IPS-15b (cell line): ENCODE results near the gene DNAI1.

Experiments used
- H3K27me3 ChIP-seq: one replicate; pipeline ENCODE4 v1.6.1; 2013; ENCODE audit warnings: low read length; ENCODE audit not compliant: control insufficient read depth, insufficient read depth
- H3K36me3 ChIP-seq: one replicate; pipeline ENCODE4 v1.6.1; 2013; ENCODE audit warnings: low read length; ENCODE audit not compliant: control insufficient read depth, insufficient read depth
- H3K4me1 ChIP-seq: one replicate; pipeline ENCODE4 v1.6.1; 2013; ENCODE audit warnings: mild to moderate bottlenecking, low read length; ENCODE audit not compliant: control insufficient read depth, insufficient read depth
- H3K4me3 ChIP-seq: one replicate; pipeline ENCODE4 v1.5.1; 2013; ENCODE audit warnings: low read depth, low read length
- H3K9ac ChIP-seq: one replicate; pipeline ENCODE4 v1.6.1; 2013; ENCODE audit warnings: low read depth, mild to moderate bottlenecking, low read length
- H3K9me3 ChIP-seq: one replicate; pipeline ENCODE4 v1.6.1; 2013; ENCODE audit warnings: mild to moderate bottlenecking, low read length; ENCODE audit not compliant: control insufficient read depth, insufficient read depth

Gene DNAI1

DNA sequence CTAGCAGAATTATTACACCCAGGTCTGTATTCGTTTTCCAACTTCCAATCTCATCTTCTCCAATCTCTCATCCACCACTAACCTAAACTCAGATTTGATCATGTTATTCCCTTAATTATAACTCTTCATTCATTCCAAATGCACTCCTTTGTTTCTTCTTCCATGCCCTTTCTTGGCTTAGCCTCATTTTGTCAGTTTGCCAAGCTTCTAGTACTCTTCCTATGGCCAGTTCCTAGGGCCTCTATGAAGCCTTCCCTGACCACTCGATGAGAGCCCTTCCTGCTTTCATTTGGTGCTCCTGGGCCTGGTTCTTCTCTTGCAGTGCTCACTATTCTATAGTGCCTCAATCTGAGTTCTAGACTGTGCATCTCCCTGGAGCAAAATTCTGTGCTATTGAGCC lies 6.0 kb upstream of the DNAI1 start:
- Histone ChIP-seq H3K27me3 (peaks cover 2% of the 10 kb centered on the region), H3K9ac (no peak overlapping the region), H3K36me3 (no peaks in the 10 kb centered on the region), H3K9me3 (no peaks in the 10 kb centered on the region), H3K4me3 (no peak overlapping the region), H3K4me1 (peaks cover 12% of the 10 kb centered on the region)

DNA sequence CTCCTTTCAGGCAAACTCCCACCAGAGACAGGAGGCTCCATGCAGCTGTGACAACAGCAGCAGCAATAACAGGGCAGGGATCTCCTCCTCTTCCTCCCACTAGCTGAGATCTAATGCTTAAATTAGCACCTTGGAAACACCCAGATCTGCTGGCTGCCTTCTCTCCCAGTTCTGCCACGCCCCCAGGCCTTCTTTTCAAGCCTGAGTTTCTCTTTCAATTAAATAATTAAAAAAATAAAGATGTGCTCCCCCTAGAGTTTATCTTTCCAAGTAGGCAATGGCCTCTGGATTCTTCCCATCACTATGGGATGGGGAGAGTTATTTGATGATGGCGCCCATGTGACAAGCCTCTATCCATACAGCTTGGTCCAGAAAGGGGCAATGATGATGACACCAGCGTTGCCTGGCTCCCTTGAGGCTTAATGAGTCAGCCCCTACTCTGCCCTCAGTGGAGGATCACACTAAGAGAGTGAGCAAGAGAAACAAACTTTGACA lies 4.0 kb upstream of the DNAI1 start:
- Histone ChIP-seq H3K4me1 (peaks cover 17% of the 10 kb centered on the region), H3K4me3 (no peak overlapping the region), H3K9ac (no peak overlapping the region), H3K27me3 (peaks cover 2% of the 10 kb centered on the region), H3K36me3 (no peaks in the 10 kb centered on the region), H3K9me3 (no peaks in the 10 kb centered on the region)

DNA sequence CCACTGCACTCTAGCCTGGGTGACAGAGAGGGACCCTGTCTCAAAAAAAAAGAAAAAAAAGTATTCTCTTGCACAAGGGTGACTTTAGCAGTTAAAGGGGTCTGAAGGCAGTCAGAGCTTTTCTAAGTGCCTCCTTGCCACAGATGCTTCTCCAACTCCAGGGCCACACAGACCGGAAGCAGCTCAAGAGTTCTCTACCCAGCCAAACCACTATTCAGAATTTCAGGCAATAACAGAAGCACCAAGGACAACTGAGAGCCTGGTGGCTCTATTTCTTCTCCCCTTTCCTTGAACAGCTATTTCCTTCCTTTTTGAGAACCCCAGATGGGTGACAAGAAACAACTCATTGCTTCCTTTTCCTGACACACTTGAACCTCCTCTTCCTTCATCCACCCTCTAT lies 2.5 kb upstream of the DNAI1 start:
- no peaks in the 10 kb centered on the region for H3K36me3 ChIP-seq
- no peak overlapping the region for H3K9ac ChIP-seq

DNA sequence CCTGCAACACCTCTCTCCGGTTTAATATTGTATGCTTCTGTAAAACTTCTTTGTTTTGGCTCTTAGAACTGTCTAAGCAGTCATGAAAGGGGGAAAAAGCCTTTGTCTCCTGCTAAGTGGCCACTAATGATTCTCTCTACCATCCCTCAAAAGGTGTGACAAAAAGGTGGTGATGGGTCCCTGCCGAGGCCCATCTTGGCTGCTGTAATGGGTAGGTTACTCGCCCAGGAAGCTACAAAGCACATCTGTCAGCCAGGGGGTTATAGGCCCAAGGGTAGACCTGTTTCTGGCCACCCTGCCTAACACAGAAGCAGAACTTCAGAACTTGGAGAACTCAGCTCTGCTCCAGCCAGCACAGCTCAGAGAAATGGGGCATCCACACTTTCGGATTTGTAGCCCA lies 1.9 kb upstream of the DNAI1 start:
- Histone ChIP-seq H3K27me3 (peaks cover 10% of the 10 kb centered on the region), H3K36me3 (no peaks in the 10 kb centered on the region), H3K4me1 (peaks cover 11% of the 10 kb centered on the region), H3K4me3 (peak overlapping the region; percentile 93), H3K9ac (no peak overlapping the region), H3K9me3 (no peaks in the 10 kb centered on the region)

More for the DNA sequence above, 2.5 kb upstream of the DNAI1 start:
- no peak overlapping the region for H3K4me3 ChIP-seq
- H3K27me3 ChIP-seq, result peaks cover 10% of the 10 kb centered on the region
- H3K4me1 ChIP-seq, result peaks cover 15% of the 10 kb centered on the region
- no peaks in the 10 kb centered on the region for H3K9me3 ChIP-seq

DNA sequence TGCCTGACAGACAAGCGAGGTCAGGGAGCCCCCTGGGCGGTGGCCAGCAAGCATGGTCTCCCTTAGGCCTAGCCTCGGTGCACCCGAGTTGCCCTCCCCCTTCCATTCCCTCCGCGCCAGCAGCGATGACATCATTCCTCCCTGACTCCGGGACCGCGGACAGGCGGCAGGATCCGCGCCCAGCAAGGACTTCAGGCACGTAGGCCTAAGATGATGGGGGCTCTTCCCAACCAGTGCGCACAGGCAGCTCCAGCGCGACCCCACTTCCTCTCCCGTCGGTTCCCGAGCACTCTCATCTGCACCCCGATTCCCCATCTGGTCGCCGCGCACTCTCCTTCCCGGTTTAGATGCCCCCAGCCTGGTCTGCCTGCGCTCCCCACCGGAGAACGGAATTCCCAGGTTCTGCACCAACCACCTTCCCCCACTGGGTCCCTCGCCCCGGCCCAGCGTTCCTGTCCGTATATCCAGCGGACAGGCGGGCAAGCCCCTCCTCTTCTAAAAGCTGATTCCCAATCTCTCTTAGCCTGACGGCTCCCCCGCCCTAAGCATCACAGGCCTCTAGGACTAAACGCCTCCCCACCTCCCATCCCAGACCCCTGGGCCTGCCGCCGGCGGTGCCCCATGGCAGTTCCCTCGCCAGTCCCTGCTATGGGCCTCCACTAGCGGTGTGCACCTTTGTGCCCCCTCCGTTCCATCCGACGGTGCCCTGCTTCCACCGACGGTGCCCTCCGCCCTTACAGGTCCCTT lies 1.2 kb upstream of the DNAI1 start:
- H3K4me1 ChIP-seq, result peaks cover 11% of the 10 kb centered on the region
- H3K9me3 ChIP-seq, result no peaks in the 10 kb centered on the region
- peak overlapping the region; percentile 93 for H3K4me3 ChIP-seq
- H3K36me3 ChIP-seq, result no peaks in the 10 kb centered on the region
- no peak overlapping the region for H3K9ac ChIP-seq
- peaks cover 10% of the 10 kb centered on the region for H3K27me3 ChIP-seq

DNA sequence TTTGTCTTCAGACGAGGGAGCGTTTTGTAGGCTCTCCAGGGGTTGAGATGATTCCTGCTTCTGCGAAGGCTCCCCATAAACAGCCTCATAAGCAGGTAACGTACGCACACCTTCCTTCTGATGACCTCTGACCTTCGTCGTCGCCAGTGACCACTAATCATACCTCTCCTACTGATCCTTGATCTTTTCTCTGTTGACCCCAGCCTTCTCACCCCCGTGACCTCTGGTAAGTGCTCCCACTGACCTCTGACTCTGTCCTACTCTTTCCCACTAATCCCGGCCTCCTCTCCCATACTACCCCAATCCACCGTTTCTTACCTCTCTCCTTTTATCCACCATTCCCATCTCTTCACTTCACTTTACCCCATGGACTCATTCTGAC lies 345 bp downstream of the DNAI1 start:
- H3K4me3 ChIP-seq, result peak overlapping the region; percentile 78
- no peak overlapping the region for H3K9ac ChIP-seq

DNA sequence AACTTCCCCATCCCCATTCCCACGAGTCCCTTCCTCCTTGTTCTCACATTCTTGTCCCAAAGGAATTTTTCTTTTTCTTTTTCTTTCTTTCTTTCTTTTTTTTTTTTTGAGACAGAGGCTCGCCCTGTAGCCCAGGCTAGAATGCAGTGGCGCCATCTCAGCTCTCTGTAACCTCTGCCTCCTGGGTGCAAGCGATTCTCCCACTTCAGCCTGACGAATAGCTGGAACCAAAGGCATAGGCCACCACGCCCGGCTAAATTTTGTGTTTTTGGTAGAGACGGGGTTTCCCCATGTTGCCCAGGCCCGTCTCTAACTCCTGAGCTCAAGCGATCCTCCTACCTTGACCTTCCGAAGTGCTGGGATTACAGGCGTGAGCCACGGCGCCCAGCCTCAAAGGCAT lies 751 bp downstream of the DNAI1 start:
- Histone ChIP-seq H3K4me1 (peaks cover 11% of the 10 kb centered on the region), H3K9me3 (no peaks in the 10 kb centered on the region), H3K36me3 (no peaks in the 10 kb centered on the region), H3K4me3 (no peak overlapping the region), H3K9ac (no peak overlapping the region), H3K27me3 (peaks cover 10% of the 10 kb centered on the region)

More for the DNA sequence above, 345 bp downstream of the DNAI1 start:
- Histone ChIP-seq H3K4me1 (peaks cover 11% of the 10 kb centered on the region), H3K27me3 (peaks cover 10% of the 10 kb centered on the region), H3K9me3 (no peaks in the 10 kb centered on the region), H3K36me3 (no peaks in the 10 kb centered on the region)

DNA sequence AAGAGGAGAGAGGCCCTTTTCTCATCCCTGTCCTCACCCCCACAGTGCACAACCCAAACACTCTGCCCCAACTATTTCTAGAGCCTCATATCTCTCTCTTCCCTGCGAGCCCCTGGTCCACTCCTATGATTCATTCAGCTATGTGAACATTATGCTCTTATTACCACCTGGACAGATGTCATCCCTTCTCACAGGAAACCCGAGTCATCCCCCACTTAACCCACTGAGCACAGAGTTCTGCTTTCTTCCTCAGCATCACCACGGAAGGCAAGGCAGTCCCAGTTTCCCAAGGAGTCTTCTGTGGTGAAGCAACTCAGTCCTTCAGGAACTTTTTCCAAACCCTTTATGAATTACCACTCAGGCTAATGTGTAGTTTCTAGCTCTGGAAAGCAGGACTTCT lies 1.3 kb downstream of the DNAI1 start:
- Histone ChIP-seq H3K4me3 (no peak overlapping the region), H3K9me3 (no peaks in the 10 kb centered on the region), H3K36me3 (no peaks in the 10 kb centered on the region), H3K9ac (no peak overlapping the region), H3K4me1 (peaks cover 11% of the 10 kb centered on the region), H3K27me3 (peaks cover 10% of the 10 kb centered on the region)

DNA sequence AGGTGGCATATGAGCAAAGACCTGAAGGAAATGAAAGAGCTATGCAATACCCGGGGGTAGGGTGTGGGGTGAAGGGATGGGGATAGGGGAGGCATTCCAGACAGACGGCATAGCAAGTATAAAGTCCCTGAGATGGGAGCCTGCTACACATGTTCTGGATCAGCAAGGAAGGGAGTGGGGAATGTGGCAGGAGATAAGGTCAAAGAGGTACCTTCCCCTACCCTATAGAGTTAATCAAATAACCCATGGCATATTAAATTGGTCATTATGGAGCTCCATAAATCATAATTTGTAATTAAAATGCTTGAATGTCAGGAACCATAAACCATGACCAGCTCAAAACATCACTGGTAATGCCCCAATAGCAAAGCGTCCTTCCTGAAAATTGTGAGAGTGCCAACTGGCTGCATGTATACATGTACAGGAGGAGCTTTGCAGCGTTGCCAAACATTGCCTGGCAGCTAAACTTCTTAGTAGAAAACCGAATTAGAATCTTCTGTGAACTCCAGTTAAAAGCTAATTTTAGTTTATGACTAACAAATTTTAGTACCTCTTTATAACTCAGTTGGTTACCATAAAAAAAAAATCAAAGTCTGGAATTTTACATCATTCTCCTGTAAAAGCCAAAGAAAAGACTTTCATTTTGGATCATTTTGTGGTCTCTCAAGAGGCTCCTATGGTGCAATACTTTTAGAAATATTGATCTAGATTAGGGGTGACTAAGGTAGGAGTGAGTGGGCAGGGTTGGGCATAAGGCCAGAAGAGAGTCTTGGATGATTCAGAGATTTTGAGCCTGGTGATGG lies 4.7 kb downstream of the DNAI1 start:
- Histone ChIP-seq H3K4me3 (no peak overlapping the region), H3K4me1 (peaks cover 5% of the 10 kb centered on the region), H3K9ac (no peak overlapping the region), H3K9me3 (no peaks in the 10 kb centered on the region), H3K27me3 (peaks cover 8% of the 10 kb centered on the region), H3K36me3 (no peaks in the 10 kb centered on the region)

DNA sequence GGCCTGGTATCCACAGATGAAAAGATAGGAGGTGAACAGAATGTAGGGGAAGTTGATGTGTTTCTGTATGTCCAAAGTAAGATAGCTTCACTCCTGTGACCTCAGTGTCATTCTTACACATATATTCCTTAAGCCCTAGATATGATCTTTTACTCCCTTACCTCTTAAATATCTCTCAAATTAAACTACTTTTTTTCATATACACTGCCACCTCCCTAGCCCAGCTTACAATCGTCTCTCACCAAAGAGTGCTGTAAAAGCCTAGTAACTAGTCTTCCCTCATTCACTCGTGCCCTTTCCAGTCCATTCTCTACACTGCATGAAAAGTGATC lies 5.3 kb downstream of the DNAI1 start:
- Histone ChIP-seq H3K27me3 (peaks cover 8% of the 10 kb centered on the region), H3K4me1 (peaks cover 4% of the 10 kb centered on the region), H3K36me3 (no peaks in the 10 kb centered on the region), H3K9me3 (no peaks in the 10 kb centered on the region), H3K9ac (no peak overlapping the region), H3K4me3 (no peak overlapping the region)

DNA sequence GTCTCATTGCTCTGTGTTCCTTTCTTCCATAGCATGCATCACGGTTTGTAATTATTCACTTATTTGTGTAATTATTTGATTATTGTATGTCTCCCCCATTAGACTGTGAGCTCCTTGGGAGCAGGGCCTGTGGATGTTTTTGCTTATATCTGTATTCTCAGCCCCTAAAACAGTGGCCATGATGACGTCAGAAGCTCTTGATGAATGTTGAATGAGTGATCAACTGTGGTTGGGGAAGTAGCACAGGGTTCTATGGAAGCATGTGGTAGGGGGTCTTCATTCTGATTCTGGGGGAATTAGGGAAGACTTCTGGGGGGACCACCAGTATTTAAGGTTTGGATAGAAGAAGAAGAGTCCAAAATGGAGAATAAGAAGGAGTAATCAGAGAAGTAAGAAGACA lies 6.0 kb downstream of the DNAI1 start:
- Histone ChIP-seq H3K36me3 (no peaks in the 10 kb centered on the region), H3K27me3 (peaks cover 8% of the 10 kb centered on the region), H3K4me3 (no peak overlapping the region), H3K9me3 (no peaks in the 10 kb centered on the region), H3K4me1 (no peaks in the 10 kb centered on the region), H3K9ac (no peak overlapping the region)

DNA sequence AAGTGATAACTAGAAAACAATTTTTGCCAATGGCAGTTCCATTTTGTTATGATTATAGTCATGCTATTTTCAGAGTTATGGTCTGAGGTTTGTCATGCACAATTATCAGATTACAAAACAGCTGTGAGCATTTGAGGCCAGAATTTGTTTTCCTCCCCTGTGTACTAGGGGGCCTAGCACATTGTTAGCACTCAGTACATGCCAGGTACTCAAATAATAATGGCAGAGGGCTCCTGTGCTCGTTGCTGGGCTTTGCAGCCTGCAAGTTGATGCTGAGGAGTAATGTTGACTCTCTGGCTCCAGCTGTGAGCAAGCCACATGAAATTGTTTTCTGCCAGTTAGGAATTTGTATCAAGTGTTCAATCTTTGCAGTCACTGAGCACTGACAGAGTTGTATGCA lies 6.9 kb downstream of the DNAI1 start:
- H3K4me1 ChIP-seq, result no peaks in the 10 kb centered on the region
- H3K9me3 ChIP-seq, result no peaks in the 10 kb centered on the region
- no peak overlapping the region for H3K9ac ChIP-seq
- H3K27me3 ChIP-seq, result no peaks in the 10 kb centered on the region
- no peaks in the 10 kb centered on the region for H3K36me3 ChIP-seq
- no peak overlapping the region for H3K4me3 ChIP-seq
